Measurements from ENCODE around the gene PEA15. TPM values are rescaled to one million over a fixed set of nuclear protein-coding genes. Genes with fewer than 3 reads are reported as not detected.

The PEA15 gene
- total and polyA plus RNA-seq, 9 of the 15 experiments (the other 6 are each of a cell fraction or from before 2014, with no cell fraction given): 8.2 to 175 (median 35.4) TPM

GRCh38 chr1:160261893-160262794, 57.0 kb downstream of the PEA15 start, which contains the start of gene DCAF8 (continued):
- TF ChIP-seq ZNF551 (CRISPR knock-in tag; IDR thresholded peaks at IDR 0.05) (no peak), ZNF3 (CRISPR knock-in tag; IDR thresholded peaks at IDR 0.05) (no peak), SNRNP70 (optimal IDR thresholded peaks at IDR 0.05; ENCODE audit: low read depth, low read length) (no peak), HINFP (tag; conservative IDR thresholded peaks at IDR 0.05; ENCODE audit: low read depth) (no peak), CAMTA2 (CRISPR knock-in tag; conservative IDR thresholded peaks at IDR 0.05) (no peak), ZBTB40 (IDR thresholded peaks at IDR 0.05) (peak; percentile 25; the same call in 1 of the 2 replicates), ZBTB40 (CRISPR knock-in tag; IDR thresholded peaks at IDR 0.05) (no peak), BDP1 (IDR thresholded peaks at IDR 0.05; ENCODE audit: insufficient read depth, insufficient read length) (no peak), YY1 (IDR thresholded peaks at IDR 0.05; ENCODE audit: borderline replicate concordance in 1 of 3, control insufficient read depth in 1 of 3, extremely low read depth in 1 of 3, insufficient read depth in 3 of 3, insufficient read length in 1 of 3, insufficient replicate concordance in 2 of 3, low read depth in 1 of 3, low read length in 2 of 3) (peak; percentile 92 to 99 (median 97)), ZNF395 (CRISPR knock-in tag; IDR thresholded peaks at IDR 0.05) (no peak), NR0B1 (IDR thresholded peaks at IDR 0.05; ENCODE audit: partially characterized antibody) (no peak), ZNF507 (tag; conservative IDR thresholded peaks at IDR 0.05) (no peak)
